A673 (cell line): ENCODE results near the gene EGFR.

Experiments
- EZH2 ChIP-seq: fragments of 200-600 bp; sonication (generic); IDR thresholded peaks from 2 replicates; pipeline ENCODE4 v1.6.1; 2017; ENCODE audit warnings: borderline replicate concordance, low read depth, mild to moderate bottlenecking, mixed read lengths, antibody characterized with exemption, low read length; ENCODE audit not compliant: poor library complexity, severe bottlenecking
- TF ChIP-seq, protein P1 (sequence below): fragments of 300-800, 200-600 bp; sonication (generic); conservative IDR thresholded peaks from 2 replicates; pipeline ENCODE4 v1.5.1; 2017; ENCODE audit warnings: low read depth, mild to moderate bottlenecking, antibody characterized with exemption, low read length, moderate library complexity, mixed read lengths

DNA sequence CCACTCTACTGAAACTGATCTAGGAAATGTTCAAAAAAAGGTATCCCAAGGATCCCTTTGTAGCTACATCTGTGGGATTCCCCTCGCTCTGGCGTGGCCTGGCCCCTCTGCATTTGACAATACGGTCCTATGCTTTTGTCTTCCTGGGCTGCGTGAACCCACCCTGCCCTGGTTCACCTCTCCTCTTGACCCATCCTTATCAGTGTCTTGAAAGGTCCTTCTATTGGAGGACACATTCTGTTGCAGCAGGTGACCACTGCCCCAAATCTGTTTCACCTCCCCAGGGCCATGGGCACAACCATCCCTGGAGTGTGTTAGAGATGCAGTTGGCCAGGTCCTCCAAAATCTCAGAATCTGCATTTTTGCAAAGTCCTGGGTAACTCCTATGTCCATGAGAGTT, 100.8 kb downstream of the EGFR start:
- TF ChIP-seq EZH2 = no peak
- TF ChIP-seq, protein P1, sequence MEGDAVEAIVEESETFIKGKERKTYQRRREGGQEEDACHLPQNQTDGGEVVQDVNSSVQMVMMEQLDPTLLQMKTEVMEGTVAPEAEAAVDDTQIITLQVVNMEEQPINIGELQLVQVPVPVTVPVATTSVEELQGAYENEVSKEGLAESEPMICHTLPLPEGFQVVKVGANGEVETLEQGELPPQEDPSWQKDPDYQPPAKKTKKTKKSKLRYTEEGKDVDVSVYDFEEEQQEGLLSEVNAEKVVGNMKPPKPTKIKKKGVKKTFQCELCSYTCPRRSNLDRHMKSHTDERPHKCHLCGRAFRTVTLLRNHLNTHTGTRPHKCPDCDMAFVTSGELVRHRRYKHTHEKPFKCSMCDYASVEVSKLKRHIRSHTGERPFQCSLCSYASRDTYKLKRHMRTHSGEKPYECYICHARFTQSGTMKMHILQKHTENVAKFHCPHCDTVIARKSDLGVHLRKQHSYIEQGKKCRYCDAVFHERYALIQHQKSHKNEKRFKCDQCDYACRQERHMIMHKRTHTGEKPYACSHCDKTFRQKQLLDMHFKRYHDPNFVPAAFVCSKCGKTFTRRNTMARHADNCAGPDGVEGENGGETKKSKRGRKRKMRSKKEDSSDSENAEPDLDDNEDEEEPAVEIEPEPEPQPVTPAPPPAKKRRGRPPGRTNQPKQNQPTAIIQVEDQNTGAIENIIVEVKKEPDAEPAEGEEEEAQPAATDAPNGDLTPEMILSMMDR = no peak
